Stomach smooth muscle (tissue), 2 donors: ENCODE data around the gene MUCL3.
"Not testable (repeated sequence)": the region's sequence is repeated elsewhere in the genome, so short reads cannot be mapped to it uniquely, and the experiment has no call there.

Experiments used
- H3K27ac ChIP-seq: one replicate; pipeline ENCODE4 v1.7.0; 2013; ENCODE audit warnings: mild to moderate bottlenecking, low read length, inconsistent platforms
- H3K27me3 ChIP-seq, 2 donors: one replicate each; pipeline ENCODE4 v1.7.0; 2013; ENCODE audit warnings: low read length in 2 of 2; ENCODE audit not compliant: insufficient read depth in 2 of 2, control insufficient read depth in 1 of 2
- H3K36me3 ChIP-seq, 2 donors: one replicate each; pipeline ENCODE4 v1.7.0; 2013; ENCODE audit warnings: low read length in 2 of 2; ENCODE audit not compliant: control insufficient read depth in 2 of 2, insufficient read depth in 2 of 2
- H3K4me1 ChIP-seq: one replicate; pipeline ENCODE4 v1.7.0; 2013; ENCODE audit warnings: low read length; ENCODE audit not compliant: control insufficient read depth, insufficient read depth
- H3K4me3 ChIP-seq, 2 donors: one replicate each; pipeline ENCODE4 v1.7.0; 2013; ENCODE audit warnings: low read length in 2 of 2
- H3K9ac ChIP-seq, 2 donors: one replicate each; pipeline ENCODE4 v1.7.0; 2013; ENCODE audit warnings: low read length in 2 of 2, mild to moderate bottlenecking in 1 of 2
- H3K9me3 ChIP-seq, 2 donors: one replicate each; pipeline ENCODE4 v1.7.0; 2013; ENCODE audit warnings: low read length in 2 of 2; ENCODE audit not compliant: control insufficient read depth in 2 of 2
- donor health status: healthy.
- donor health status: Pancreatic carcinoma.

MUCL3 gene

GRCh38 chr6:30998785-30999184 lies 58.0 kb downstream of the MUCL3 start:
- no peaks in the 10 kb centered on the region for H3K36me3 ChIP-seq
- no peaks in the 10 kb centered on the region for H3K9me3 ChIP-seq
- no peak overlapping the region for H3K9ac ChIP-seq
- no peaks in the 10 kb centered on the region for H3K4me1 ChIP-seq
- H3K27me3 ChIP-seq = peaks cover 0 to 2% of the 10 kb centered on the region in 2 donors
- no peak overlapping the region for H3K27ac ChIP-seq
- H3K4me3 ChIP-seq = no peak overlapping the region

- not testable (repeated sequence) for H3K9me3 ChIP-seq, H3K27ac ChIP-seq, H3K36me3 ChIP-seq, H3K9ac ChIP-seq, H3K4me1 ChIP-seq, H3K27me3 ChIP-seq, H3K4me3 ChIP-seq
These were observed 59.5 kb downstream of the MUCL3 start for GRCh38 chr6:31000067-31000860.

- H3K36me3 ChIP-seq = no peaks in the 10 kb centered on the region
- peaks cover 0 to 2% of the 10 kb centered on the region in 2 donors for H3K27me3 ChIP-seq
- H3K4me3 ChIP-seq = no peak overlapping the region
- H3K4me1 ChIP-seq = no peaks in the 10 kb centered on the region
- no peak overlapping the region for H3K27ac ChIP-seq
- no peak overlapping the region for H3K9ac ChIP-seq
- H3K9me3 ChIP-seq = no peaks in the 10 kb centered on the region
These were observed 60.6 kb downstream of the MUCL3 start for GRCh38 chr6:31001281-31001888.

- H3K9ac ChIP-seq = no peak overlapping the region
- no peaks in the 10 kb centered on the region for H3K4me1 ChIP-seq
- H3K9me3 ChIP-seq = no peaks in the 10 kb centered on the region
- H3K4me3 ChIP-seq = no peak overlapping the region
- no peak overlapping the region for H3K27ac ChIP-seq
- no peaks in the 10 kb centered on the region for H3K36me3 ChIP-seq
- H3K27me3 ChIP-seq = no peaks in the 10 kb centered on the region
These were observed 61.7 kb downstream of the MUCL3 start for GRCh38 chr6:31002471-31002870.
